ENCODE measurements around the gene GASK1B.

Gene GASK1B

DNA sequence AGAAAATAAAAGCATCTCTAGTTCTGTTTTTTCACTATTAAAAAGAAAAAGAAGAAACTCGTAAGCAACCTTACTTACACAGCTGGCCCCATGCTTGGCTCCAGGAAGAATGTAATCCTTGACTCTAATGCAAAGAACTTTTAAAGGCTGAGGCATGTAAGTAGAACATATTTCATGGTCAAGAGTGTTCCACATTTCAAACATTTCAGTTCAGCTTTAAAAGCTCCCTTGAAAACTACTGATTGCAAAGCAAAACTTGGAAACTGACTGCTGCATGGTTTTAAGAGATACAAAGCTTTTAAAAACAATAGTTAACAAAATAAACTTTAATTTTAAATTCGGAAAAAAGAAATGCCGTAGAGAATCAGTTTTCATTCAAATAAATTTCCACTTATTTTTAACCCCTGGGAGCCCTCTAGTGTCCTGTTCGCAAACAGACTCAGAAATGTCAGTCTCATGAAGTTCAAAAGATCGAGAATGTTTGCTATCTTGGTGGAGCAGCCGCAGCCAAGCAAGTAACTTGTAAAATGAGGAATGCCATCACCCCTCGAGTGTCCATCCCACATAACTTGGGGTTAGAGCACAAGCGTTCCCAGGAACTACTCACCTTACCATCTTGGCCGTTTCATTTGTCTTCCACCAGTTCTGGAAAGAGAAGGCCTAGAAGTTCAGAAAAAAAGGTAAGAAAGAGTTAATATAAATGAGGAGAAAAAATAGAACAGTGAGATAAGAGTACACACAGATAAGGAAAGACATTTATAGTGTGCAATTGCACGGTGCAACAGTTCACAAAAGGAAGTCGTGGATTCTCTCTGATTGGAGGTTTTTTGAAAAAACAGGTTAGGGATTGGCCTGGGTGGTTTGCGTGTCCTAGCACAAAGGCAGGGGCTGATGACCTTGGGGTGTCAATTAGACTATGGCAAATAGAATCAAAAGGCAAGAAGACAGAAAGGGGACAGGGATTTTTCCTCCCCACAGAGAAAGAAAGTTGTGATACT is at the start of gene GASK1B:
TSS of gene GASK1B (minus strand) at position 765 of the 998 bp plus-strand sequence. CDS start 1,650 bp downstream, outside the sequence.
- DNase-seq (ENCODE audit: low spot score), result peak; percentile 60

DNA sequence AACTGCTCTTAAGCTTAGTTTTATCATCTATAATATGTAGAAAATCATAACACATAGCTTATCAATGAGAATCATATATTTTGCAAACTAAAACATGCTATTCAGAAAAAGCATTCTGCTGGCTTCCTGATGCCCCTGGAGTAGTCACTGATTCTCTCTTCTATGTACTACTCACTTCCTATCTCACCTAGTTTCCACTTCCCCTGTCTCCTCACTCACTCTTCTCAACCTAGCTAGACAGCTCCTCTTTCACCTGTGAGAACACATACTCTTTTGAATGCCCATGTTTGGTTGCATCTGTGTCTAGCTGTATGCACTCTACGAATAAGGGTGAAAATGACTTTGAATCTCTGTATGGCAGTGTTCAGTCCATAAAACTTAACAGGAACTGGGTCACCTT is 46.8 kb upstream of the GASK1B start:
- DNase-seq (ENCODE audit: low spot score), result no peak

DNA sequence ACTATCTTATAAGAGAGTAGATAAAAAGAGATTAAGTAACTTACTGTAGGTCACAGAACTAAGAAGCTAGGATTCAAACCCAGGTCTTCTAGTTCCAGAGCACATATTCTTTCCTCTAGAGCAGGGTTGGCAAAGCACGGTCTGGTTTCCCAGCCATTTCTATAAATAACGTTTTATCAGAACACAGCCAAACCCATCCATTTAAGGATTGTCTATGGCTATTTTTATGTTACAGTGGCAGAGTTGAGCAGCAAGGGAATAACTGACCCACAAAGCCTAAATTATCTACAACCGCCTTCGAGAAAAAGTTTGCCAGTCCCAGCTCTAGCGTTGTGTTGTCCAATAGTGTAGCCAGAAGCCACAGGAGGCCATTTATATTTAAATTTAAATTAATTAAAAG is 44.9 kb upstream of the GASK1B start:
- DNase-seq (ENCODE audit: low spot score), result no peak

DNA sequence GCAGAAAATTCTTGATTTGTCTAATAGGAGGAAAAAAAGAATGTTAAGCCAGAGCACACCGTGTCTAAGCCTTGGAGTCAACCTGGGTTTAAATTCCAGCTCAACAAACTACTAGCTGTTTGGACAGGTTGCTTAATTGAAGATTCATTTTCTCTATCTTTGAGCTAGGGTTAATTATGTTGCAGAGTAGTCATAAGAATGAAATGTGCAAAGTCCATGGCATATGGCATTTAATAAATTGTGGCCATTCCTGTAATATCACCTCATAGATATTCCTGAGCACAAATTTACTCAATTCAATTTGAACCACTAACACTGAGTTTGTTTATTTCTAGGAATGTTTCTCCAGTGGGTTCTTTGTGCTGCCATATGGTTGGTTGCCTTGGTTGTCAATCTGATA is 42.0 kb upstream of the GASK1B start:
- no peak for DNase-seq (ENCODE audit: low spot score)

DNA sequence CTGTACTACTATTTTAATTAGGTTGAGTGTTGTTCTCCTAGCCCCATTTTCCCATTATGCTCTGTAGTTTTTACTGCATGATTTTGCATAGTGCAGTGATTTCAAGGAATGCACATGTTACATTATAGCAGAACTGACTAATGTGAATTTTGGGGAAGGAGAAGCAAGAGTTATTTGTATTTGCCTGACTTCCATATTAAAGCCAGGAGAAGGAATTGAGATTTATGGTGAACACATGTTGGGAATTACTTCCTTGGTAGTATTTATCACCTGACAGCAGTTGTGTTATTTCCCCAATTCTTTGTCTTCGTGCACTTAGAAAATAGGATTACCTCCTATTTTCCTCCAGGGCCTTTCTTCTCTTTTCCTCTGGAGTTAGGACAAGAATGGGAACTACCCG is 40.6 kb upstream of the GASK1B start:
- DNase-seq (ENCODE audit: low spot score), result no peak

DNA sequence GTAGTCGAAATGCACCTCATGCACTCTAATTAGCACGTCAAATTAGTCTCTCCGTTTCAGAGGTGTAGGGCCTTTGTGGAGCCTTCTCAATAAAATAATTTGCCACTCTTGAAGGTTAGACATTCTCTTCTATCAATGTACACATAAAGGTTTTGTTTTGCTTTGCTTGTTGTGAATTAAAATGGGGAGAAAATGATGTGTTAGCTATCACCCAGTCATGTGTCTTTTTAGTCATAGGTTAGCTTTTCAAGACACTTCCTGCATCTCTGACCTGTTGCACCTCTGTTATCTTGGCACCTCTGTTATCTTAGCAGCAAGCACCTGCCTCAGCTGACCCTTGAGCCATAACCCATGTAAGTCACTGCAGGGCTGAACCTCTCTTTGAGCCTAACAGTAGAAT is 38.4 kb upstream of the GASK1B start:
- DNase-seq (ENCODE audit: low spot score), result no peak

GRCh38 chr4:158209825-158210807 is 37.3 kb upstream of the GASK1B start, which contains the start of gene TMEM144:
TSS of gene TMEM144 (plus strand) at chr4:158210486. CDS start at chr4:158212668, 2,182 bp downstream.
- DNase-seq (ENCODE audit: low spot score), result peak; percentile 93

- no peak for DNase-seq (ENCODE audit: low spot score)
Measured at GRCh38 chr4:158208963-158209640, 36.3 kb upstream of the GASK1B start.

- DNase-seq (ENCODE audit: low spot score), result no peak
Measured at GRCh38 chr4:158203929-158204328, 31.1 kb upstream of the GASK1B start.

GRCh38 chr4:158203436-158203835 is 30.6 kb upstream of the GASK1B start:
- DNase-seq (ENCODE audit: low spot score), result no peak

DNA sequence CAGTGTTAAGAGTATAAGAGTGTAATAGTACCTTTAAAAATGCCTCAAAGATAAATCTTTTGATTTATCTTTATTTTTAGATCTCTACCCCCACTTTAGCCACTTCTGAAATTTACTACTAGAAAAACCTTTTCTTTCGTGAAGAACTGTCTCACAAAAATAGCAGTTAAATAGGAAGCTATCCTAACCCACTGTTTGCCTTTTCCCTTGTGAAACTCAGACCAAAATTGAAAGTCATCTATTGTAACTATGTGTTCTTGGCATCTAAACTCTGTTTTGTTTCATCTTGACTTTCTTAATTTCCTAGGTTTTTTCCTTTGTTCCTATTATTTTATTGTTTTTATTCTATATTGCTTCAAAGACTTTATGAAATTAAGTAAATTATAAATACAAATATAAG is 29.7 kb upstream of the GASK1B start:
- DNase-seq (ENCODE audit: low spot score), result no peak

DNA sequence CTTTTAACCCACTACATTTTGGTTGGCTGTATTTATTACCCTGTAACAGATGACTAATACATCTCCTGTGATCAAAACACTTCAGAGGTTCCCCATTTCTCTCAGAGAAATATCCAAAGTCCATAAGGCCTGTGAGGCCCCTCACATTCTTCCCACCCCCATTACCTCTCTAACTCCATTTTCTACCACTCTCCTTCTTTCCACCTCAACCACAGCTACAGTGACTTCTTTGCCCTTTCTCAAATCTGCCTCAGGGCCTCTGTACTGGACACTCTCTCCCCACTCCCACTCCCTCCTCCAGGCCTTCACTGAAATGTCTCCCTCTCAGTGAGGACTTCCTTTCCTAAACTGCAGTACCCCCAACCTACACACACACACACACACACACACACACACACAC is 29.1 kb upstream of the GASK1B start:
- DNase-seq (ENCODE audit: low spot score), result no peak

- DNase-seq (ENCODE audit: low spot score), result no peak
Measured at GRCh38 chr4:158201322-158201721, 28.5 kb upstream of the GASK1B start.

DNA sequence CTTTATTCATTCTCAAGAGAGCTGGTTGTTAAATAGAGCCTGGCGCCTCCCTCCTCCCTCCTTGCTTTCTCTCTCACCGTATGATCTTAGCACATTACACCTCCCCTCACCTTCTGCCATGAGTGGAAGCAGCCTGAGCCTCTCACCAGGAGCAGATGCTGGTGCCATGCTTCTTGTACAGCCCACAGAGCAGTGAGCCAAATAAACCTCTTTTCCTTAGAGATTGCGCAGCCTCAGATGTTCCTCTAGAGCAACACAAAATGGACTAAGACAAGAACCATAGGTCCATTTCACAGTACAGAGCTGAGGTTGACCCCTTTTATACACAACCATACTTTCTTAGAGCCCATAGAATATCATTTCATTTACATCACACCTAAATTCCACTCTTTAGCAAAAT is 27.4 kb upstream of the GASK1B start:
- DNase-seq (ENCODE audit: low spot score), result no peak

DNA sequence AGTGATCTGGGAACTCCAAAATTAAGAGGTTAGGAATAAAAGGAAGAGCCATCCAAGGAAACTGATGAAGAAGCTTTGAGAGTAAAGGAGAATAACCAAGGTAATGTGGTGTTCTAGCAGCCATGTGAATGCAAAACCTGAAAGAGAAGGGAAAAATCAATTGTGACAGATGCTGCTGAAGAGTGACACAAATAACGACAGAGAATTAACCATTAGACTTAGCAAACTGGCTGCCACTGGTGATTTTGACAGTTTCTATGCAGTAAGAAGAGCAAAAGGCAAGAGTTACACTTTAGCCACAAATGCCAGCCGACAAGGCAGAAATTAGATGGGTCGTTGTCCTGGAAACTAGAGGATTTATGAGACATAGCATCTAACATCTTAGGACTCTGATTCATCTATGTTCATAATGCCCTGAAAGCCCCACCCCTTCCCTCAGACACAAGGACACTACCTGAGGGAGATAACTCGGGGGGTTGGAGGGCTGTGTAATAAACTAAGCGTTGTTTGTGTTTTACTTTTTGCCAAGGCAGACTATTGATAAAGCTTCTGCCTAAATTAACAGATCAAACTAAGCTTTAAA is 24.5 kb upstream of the GASK1B start:
- DNase-seq (ENCODE audit: low spot score), result no peak

DNA sequence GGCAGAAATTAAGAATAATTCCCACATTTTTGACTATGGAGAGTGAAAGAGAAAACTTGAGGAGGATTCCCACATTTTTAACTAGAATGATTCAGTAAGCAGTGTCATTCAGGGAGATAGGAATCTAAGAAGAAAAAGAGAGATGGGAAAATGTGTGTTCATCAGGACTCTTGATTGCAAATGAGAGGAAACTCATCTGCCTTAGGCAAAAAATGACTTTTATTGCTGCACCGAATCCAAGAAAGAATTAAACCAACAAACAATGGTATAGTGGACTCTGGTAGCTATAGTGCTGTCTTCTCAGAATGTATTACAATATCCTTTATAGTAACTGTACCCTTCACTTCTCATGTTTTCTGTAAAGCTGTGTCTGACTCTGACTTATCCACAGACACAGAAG is 22.5 kb upstream of the GASK1B start:
- no peak for DNase-seq (ENCODE audit: low spot score)

DNA sequence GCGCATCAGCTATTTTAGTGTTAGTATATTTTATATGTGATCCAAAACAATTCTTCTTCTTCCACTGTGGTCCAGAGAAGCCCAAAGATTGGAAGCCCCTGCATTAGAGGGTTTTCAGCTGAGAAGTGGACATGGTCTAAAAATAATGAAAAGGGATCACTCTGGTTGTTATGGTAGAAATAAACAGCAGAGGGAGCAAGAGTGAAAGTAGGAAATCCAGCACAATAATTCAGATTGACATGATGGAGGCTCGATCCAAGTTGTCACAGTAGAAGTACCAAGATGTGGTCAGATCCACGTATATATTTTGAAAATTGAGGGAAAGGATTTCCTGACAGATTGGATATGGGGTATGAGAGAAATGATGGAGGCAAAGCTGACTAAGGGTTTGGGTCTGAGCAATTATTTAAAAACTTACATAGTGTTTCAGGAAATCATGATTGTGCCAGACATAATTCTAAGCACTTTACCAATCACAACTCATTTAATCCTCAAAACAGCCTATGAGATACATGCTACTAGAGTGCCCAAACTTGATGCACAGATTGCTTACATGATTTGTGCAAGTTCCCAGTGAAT is 20.4 kb upstream of the GASK1B start:
- DNase-seq (ENCODE audit: low spot score), result peak; percentile 42

DNA sequence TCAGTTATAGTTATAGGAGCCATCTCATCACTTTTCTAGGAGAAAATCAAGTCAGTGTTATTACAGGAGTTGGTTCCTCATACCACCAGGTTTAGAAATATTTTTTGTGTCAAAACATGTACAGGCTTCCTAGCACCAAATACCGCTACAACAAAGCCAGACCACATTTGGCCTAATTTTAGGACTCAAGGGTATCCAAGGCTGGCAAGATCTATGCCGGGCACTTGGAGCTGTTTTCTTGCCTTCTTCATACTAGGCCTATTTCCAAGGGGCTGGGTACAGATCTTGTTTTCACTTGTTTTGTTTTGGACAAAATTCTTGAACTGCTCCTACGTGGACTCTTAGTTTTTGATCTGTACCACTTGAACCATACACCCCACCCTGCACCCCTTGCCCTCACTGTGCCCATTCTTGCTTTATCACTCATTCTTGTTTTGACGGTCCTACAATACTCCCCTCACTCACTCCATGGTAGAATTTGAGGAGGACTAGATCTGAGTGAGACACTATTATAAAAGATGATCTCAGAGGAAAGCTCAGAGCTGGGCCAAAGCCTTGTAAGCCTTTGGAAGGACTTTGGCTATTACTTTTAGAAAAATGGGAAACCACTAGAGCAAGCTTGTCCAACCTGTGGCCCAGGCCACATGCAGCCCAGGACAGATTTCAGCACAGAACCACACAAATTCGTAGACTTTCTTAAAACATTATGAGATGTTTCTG is 19.8 kb upstream of the GASK1B start:
- DNase-seq (ENCODE audit: low spot score), result no peak

DNA sequence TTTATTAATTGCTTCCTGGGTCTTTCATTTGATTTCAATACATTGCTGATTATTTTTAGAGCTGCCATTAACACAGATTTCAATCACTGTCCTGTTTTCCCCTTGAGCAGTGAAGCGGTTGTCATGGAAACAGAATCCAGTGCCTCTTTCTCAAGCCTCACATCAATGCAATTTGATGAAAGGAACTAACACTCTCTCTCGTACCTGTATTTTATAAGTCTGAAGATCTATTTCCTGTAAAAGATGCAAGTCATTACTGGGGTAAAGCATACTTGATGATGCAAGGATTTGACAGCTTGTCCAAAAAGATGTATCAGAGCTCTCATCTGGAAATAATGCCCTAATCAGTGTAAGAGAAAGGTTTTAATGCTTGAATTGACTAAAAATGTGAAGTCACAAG is 17.9 kb upstream of the GASK1B start:
- DNase-seq (ENCODE audit: low spot score), result no peak

GRCh38 chr4:158189422-158189821 is 16.6 kb upstream of the GASK1B start:
- no peak for DNase-seq (ENCODE audit: low spot score)
